Cardiac muscle cell (in vitro differentiated cells and primary cell): Measurements from ENCODE around the gene ITGA3. TPM values are rescaled to one million over a fixed set of nuclear protein-coding genes. Genes with fewer than 3 reads are reported as not detected.

Source experiments
- DNase-seq, 2 donors: peaks; one replicate each; pipeline versions ENCODE4 v3.0.0 to v3.0.0-alpha.2; 2010 to 2017; ENCODE audit warnings: low read depth in 1 of 2, low spot score in 1 of 2
- H3K27ac ChIP-seq: fragments of 200-600 bp; sonication (generic); 2 replicates; pipeline ENCODE4 v1.5.1; 2016
- H3K27me3 ChIP-seq: fragments of 200-600 bp; sonication (generic); 2 replicates; pipeline ENCODE4 v1.6.0; 2016; ENCODE audit warnings: control low read depth
- H3K36me3 ChIP-seq: fragments of 200-600 bp; sonication (generic); 2 replicates; pipeline ENCODE4 v1.5.1; 2016; ENCODE audit warnings: control low read depth
- H3K4me1 ChIP-seq: fragments of 200-600 bp; sonication (generic); 2 replicates; pipeline ENCODE4 v1.8.1; 2017; ENCODE audit warnings: low read depth, mild to moderate bottlenecking, mixed run types
- H3K4me3 ChIP-seq: fragments of 200-600 bp; sonication (generic); 2 replicates; pipeline ENCODE4 v1.5.1; 2016; ENCODE audit warnings: mild to moderate bottlenecking
- H3K9me3 ChIP-seq: fragments of 200-600 bp; sonication (generic); 2 replicates; pipeline ENCODE4 v1.5.1; 2017; ENCODE audit warnings: low read depth, mild to moderate bottlenecking, control low read depth
- polyA plus RNA-seq: library from polyadenylated mRNA; unstranded; fragments of >200 nt; fragmentation: Nextera tagmentation; extraction: Ambion mirVana; gene quantifications from 2 replicates; pipeline ENCODE4 v1.2.1, GENCODE V29; 2016
- total RNA-seq: library from RNA; depleted of rRNA; stranded (reverse); fragments of >200 nt; gene quantifications from 2 replicates; pipeline ENCODE4 v1.2.3, GENCODE V29; 2016
- TF ChIP-seq, protein P1 (sequence below): IDR thresholded peaks from 2 replicates; pipeline ENCODE4 v1.5.1; 2012; ENCODE audit warnings: low read depth, mild to moderate bottlenecking, low read length

Gene ITGA3
- total RNA-seq (40.6 and 41.9 TPM in 2 replicates), polyA plus RNA-seq (20.5 and 32.7 TPM in 2 replicates)

DNA sequence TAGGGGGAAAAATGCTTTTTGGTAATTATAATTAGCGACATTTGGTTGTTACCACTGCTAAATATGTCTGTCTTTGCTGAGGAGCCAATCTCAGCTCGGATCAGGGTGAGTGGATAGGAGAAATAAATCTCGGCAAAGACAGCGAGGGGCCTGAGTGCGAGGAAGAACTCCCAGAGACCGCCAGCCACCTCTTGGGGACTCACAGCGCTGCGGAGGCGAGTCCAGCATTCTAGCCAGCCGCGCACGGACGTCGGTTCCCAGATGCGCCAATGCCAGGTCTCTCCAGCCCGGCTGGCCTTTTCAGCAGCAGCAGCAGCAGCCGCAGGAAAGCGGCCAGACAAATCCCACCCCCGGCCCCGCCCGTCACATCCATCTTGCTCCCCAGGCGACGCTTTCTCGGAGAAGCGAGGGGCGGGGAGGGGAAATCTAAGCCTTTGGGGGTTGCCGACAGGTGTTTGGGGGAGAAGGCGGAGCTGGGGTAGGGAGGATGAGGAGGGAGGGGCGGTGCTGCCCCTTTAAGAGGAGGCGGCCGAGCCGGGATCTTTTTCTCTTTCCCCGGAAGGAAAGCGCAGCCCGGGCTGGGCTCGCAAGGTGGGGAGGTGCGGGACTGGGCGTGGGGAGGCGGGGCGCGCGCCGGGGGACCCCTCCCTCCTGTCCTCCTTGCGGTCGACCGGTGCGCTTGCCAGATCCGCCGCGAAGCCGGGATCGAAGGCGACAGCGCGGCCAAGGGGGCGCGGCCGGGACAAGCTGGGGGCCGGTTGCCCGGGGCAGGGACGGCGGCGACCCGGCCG is at the start of gene ITGA3:
Gene ITGA3 (plus strand): TSS at position 685 of the 791 bp plus-strand sequence. CDS start 330 bp downstream, outside the sequence.
- Histone ChIP-seq H3K4me1 (peaks cover 23% of the 10 kb centered on the region), H3K27ac (peak within 1 kb of the TSS; percentile 18), H3K4me3 (peak within 1 kb of the TSS; percentile 51), H3K27me3 (no peaks in the 10 kb centered on the region), H3K36me3 (no peaks in the 10 kb centered on the region), H3K9me3 (no peaks in the 10 kb centered on the region)
- TF ChIP-seq, protein P1, sequence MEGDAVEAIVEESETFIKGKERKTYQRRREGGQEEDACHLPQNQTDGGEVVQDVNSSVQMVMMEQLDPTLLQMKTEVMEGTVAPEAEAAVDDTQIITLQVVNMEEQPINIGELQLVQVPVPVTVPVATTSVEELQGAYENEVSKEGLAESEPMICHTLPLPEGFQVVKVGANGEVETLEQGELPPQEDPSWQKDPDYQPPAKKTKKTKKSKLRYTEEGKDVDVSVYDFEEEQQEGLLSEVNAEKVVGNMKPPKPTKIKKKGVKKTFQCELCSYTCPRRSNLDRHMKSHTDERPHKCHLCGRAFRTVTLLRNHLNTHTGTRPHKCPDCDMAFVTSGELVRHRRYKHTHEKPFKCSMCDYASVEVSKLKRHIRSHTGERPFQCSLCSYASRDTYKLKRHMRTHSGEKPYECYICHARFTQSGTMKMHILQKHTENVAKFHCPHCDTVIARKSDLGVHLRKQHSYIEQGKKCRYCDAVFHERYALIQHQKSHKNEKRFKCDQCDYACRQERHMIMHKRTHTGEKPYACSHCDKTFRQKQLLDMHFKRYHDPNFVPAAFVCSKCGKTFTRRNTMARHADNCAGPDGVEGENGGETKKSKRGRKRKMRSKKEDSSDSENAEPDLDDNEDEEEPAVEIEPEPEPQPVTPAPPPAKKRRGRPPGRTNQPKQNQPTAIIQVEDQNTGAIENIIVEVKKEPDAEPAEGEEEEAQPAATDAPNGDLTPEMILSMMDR = no peak
- DNase-seq = peak; percentile 87 to 89

DNA sequence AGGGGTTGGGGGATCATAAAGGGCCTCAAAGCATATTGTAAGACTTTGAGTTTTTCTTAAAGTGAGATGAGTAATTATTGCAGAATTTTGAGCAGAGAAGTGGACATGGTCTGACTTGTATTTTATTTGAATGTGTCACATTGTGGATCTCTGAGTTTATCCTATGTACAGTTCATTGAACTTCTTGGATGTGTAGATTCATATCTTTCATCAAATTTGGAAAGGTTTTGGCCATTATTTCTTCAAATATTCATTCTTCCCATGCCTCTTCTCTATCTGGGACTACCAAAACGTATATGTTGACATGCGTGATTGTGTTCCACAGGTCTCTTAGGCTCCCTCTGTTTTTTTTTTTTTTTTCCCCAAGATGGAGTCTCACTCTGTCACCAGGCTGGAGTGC is 46.6 kb upstream of the ITGA3 start:
- Histone ChIP-seq H3K4me1 (no peaks in the 10 kb centered on the region), H3K36me3 (no peaks in the 10 kb centered on the region), H3K9me3 (no peaks in the 10 kb centered on the region), H3K27me3 (peaks cover 51% of the 10 kb centered on the region), H3K27ac (no peak overlapping the region), H3K4me3 (no peak overlapping the region)
- TF ChIP-seq, protein P1 = no peak
- DNase-seq = no peak

DNA sequence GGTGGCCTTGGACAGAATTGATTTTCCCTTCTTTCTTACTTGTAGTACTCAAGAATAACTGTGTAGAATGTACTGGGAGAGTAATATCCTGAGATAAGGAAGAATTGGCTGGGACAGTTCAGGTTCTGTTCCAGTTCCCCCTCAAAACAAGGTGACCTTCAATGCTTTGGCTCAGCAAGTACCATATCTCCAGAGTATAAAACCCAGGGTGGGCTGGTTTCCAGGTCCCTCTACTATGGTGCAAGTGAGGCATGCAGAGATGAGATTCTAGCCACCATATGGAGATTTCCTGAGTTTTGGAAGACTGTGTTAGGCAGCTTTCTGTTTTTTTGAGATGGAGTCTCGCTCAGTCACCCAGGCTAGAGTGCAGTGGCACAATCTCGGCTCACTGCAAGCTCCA is 42.8 kb upstream of the ITGA3 start:
- Histone ChIP-seq H3K27me3 (peaks cover 35% of the 10 kb centered on the region), H3K4me3 (no peak overlapping the region), H3K4me1 (no peaks in the 10 kb centered on the region), H3K36me3 (no peaks in the 10 kb centered on the region), H3K9me3 (no peaks in the 10 kb centered on the region), H3K27ac (no peak overlapping the region)
- no peak for DNase-seq
- TF ChIP-seq, protein P1 = no peak

DNA sequence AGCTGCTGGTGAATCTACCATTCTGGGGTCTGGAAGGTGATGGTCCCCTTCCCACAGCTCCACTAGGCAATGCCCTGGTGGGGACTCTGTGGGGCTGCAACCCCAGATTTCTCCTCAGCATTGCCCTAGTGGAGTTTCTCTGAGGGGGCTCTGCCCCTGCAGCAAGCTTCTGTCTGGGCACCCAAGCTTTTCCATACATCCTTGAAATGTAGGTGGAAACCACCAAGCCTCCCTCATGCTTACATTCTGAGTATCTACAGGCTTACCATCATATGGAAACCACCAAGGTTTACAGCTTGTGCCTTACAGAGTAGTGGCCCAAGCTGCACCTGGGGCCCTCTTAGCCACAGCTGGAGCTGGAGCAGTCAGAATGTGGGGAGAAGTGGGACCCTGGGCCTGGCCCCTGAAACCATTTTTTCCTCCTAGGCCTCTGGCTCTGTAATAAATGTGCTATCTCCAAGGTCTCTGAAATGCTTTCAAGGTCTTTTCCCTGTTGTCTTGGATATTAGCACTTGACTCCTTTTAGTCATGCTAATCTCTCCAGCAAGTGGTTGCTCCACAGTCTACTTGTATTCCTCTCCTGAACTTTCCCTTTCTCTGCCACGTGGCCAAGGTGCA is 41.3 kb upstream of the ITGA3 start:
- no peaks in the 10 kb centered on the region for H3K4me1 ChIP-seq
- no peak overlapping the region for H3K4me3 ChIP-seq
- TF ChIP-seq, protein P1 = no peak
- H3K9me3 ChIP-seq = no peaks in the 10 kb centered on the region
- H3K27ac ChIP-seq = no peak overlapping the region
- no peaks in the 10 kb centered on the region for H3K36me3 ChIP-seq
- H3K27me3 ChIP-seq = peaks cover 22% of the 10 kb centered on the region
- DNase-seq = no peak

DNA sequence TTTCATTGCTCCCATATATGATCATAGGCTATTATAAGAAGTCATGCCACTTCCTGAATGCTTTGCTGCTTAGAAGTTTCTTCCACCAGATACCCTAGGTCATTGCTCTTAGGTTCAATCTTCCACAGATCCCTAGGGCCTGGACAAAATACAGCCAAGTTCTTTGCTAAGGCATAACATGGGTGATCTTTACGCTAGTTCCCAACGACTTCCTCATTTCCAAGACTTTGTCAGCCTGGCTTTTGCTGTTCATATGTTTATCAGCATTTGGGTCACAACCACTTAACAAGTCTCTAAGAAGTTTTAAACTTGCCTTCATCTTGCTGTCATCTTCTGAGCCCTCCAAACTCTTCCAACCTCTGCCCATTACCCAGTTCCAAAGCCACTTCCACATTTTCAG is 40.8 kb upstream of the ITGA3 start:
- Histone ChIP-seq H3K27me3 (peaks cover 20% of the 10 kb centered on the region), H3K9me3 (no peaks in the 10 kb centered on the region), H3K4me1 (no peaks in the 10 kb centered on the region), H3K4me3 (no peak overlapping the region), H3K27ac (no peak overlapping the region), H3K36me3 (no peaks in the 10 kb centered on the region)
- DNase-seq = no peak
- TF ChIP-seq, protein P1 = no peak
